HG02840 (cell line): Measurements from ENCODE around the gene PTPRK.

Experiments used
- ATAC-seq: cut with Tn5 transposase; IDR thresholded peaks from one replicate; pipeline ENCODE4 v1.9.1; 2021; ENCODE audit warnings: mild to moderate bottlenecking, moderate library complexity, moderate number of reproducible peaks; ENCODE audit not compliant: unreplicated experiment, low FRiP score

Gene PTPRK

DNA sequence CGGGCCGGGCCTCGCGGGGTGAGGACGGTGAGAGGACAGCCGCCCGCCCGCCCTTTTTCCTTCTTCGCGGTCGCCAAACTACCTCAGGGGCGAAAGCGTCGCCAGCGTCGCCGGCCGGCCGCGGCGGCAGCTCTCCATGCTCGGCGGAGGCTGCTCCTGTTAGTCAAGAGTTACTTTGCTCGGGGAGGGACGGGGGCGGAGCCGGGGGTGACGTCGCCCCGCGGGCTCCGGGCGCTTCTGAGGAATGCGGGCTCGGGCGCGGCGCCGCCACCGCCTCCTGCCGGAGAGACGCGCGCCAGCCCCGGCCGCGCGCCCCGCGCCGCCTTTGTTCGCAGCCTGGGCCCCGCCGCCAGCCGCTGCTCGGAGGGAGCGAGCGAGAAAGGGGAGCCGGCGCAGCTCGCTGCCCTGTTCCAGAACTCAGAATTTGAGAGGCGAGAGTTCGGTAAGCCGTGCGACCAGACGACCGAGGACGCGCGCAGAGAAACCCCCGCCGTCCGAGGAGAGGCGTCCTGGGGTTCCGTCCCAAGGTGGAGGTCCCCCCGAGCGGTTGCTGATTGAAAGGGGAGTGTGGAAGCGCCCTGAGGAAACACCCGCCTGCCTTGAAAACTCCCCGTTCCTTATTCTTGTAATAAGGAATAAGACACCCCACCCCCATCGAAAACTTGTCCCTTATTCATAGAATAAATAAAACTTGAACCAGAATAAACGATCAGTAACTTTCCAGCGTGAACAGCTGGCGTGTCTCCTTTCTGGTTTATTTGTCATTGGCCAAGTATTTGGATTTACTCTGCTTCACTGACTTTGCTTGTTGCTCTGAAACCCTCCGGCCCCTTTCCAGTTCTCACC, at the start of gene PTPRK:
Gene PTPRK (minus strand): TSS at position 164 of the 846 bp plus-strand sequence. CDS start 241 bp downstream, outside the sequence.
- peak; percentile 82 for ATAC-seq

DNA sequence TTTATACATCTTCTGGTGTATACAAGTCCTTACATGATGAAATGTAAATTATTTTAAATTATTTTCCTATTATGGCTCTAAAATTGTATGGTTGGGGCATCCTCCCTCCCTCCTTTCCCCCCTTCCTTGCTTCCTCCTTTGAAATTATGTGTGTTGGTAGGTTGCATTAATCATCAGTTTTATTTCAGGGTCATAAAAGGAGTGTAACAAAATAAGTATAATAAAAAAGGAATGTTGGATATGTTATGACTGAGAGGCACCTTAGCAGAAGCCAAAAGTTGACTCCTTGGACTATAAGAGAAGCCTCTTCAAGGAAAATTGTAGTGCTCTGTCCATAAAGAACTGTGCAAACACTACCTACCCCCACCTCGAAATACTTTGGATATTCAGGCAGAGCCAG, 46.6 kb upstream of the PTPRK start:
- no peak for ATAC-seq

DNA sequence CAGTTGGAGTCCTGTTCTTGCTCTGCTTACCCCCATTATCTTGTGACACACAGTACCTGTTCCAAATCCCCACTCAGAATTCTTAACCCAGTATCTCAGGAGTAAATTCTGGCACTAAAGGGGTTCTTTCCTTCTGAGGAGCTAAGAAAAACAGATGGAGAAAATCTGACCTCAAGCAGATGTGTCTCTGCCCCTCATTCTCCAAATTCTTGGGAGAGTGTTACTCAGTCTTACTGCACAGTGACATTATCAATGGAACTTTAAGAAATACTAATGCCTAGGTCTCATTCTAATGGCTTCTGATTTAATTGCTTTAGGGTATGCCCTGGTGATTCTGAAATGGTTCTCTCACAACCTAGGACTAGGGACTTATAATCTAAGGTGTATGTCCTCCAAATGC, 40.6 kb upstream of the PTPRK start:
- no peak for ATAC-seq

DNA sequence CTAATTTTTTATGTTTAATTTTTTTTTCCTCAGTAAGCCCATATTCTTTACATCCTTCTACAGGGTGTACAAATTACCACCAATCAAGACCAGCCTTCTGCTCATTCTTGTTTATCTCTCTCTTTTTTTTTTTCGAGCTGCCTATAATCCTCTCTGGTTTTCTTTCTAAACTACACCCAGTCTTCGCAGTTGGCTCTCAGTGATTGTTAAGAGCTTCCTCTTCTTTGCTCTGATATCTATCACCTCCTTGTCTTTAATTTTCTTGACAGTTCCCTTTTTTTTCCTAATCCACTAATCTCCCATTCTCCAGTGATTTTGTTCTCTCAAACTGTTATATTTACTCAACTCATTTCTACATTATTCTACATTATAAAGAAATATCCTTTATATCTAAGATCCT, 38.5 kb upstream of the PTPRK start:
- ATAC-seq = no peak

DNA sequence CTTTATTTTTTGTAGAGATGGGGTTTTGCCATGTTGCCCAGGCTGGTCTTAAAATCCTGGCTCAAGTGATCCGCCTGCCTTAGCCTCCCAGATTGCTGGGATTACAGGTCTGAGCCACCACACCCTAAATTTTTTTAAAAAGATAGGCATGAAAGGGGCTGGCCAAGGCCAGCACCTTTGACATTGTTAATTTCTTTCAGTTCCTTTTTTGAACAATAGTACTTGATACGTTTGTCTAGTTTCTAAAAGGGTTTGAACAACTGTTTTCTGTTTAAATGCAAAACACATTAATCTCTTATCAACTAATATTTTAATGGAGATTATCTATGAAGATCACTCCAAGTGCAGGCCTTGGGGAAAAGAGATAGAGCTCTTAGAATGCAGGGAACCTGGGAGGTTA, 37.6 kb upstream of the PTPRK start:
- ATAC-seq = no peak

DNA sequence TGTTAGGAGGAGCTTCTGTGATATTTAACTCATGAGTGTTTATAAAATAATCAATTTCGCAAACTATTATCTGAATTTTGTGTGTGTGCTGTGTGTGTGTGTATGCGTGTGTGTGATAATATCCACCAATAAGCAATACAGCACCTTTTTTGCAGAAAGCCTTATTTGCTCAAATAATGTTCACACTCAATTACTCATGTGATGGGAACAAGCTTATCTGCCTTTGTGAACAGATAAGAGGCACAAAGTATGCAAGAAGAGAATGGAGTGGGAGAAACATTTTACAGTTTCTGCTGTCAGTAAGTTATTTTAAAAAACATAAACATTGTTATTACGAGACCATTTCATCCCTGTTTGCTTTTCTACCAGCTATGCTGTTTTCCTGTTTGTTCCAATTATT, 36.7 kb upstream of the PTPRK start:
- no peak for ATAC-seq

DNA sequence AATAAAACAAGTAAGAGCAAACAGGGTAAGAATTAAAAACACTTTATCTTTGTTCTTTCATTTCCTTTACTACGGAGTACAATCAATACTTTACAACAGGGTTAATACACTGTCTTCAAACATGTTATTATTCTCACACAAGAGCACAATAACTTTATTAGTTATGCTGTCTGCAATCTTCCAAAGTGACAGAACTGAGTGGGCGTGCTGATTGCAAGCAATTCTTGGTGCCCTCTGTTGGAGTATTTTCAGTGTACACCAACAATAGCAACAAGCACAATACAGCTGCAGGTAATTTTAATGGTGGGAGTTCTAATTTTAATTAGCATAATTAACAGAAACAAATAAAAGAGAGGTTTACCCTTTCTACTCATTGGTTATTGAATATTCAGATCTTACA, 33.9 kb upstream of the PTPRK start:
- ATAC-seq = no peak

DNA sequence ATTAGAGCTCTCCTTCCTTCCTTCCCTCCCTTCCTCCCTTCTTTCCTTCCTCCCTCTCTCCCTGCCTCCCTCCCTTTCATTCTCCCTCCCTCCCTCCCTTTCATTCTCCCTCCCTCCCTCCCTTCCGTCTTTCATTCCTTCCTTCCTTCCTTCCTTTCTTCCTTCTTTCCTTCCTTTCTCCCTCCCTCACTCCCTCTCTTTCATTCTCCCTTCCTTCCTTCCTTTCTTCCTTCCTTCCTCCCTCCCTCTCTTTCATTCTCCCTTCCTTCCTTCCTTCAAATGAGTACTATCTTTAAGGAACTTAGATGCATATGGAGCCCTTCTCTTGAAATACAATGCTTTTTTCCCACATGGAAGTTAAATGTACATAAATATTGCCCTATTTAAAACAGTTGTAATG, 20.9 kb upstream of the PTPRK start:
- ATAC-seq = no peak

DNA sequence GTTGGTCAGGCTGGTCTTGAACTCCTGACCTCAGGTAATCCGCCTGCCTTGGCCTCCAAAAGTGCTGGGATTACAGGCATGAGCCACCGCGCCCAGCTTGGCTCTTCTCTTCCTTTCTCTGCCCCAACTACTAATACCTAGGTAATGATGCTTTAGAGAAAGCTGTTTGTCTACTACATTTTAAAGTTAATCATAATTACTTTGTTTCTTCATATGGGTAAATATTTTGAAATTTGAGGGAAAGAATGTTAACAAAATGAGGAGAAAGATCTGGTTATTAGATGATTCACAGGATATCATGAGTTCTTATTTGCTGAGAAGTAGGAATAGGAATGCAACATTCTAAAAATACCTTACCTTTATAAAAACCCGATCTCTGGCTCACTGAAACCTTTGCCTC, 18.4 kb upstream of the PTPRK start:
- ATAC-seq = no peak

DNA sequence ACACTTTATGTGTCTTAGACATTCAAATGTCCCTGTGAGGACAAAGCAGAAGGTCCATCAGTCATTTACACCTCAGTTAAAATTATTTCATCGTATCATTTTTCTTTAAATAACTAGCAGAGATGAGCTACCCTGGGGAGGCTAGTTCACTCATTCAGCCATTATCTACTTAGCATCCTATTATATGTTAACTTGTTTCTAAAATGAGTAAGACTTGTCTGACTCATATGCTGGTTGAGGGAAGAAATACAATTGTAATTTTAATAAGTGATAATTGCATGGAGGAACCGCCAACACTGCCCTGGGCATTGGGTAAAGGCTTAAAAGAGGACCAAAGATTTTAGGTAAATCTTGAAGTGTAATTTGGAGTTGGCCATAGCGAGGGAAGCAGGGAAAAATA, 12.4 kb upstream of the PTPRK start:
- no peak for ATAC-seq

DNA sequence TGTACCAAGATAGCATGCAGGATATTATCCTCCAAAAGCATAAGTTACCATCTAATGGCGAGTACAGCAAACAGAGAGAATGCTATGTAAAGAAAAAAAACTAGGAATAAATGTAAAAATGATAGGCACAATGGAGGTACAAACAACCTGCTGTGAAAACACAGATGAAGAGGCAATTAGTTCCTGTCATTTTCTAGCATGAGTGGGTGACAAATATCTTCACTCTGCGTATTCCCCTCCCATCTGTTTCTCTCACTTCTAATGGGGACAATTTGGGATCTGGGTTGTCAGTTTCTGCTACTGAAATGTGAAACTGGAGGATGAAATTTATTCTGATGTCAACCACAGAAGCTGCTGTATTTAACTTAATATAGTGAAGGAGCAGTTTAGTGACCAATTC, 11.7 kb upstream of the PTPRK start:
- ATAC-seq = no peak

DNA sequence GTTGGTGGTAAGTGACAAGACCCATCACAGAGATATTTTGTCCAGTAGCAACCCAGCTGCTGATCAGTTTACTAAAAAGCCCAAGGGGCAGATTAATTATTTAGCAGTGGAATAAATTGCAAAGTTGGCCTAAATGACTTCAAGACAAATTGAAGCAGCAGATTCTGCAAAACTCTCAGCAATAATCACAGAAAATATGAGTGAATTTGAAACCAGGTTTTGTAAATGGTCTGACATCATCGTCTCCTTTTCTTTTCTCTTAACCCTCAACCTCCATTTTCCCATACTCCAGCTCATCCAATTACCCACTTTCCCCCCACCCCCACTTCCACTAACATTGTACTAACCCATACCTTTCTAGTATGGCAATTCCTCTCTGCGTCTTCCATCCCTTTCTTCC, 11.3 kb upstream of the PTPRK start:
- ATAC-seq = no peak

DNA sequence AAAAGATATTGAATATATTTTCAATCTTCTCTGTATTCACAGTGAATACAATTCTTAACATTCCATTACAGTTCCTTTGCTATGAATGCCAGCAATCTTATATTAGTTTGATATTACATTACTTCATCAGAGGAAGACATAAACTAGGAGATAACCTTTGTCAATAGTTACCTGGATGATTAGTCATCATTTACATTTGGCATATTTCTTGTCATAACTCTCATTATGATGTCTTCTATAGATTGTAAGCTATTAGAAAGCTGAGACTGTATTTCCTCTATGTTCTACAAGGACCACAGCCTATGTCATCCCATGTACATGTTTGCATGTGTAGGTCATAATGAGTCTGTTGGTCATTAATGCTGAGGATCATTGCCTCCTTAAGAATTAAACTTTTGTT, 7.8 kb upstream of the PTPRK start:
- no peak for ATAC-seq

DNA sequence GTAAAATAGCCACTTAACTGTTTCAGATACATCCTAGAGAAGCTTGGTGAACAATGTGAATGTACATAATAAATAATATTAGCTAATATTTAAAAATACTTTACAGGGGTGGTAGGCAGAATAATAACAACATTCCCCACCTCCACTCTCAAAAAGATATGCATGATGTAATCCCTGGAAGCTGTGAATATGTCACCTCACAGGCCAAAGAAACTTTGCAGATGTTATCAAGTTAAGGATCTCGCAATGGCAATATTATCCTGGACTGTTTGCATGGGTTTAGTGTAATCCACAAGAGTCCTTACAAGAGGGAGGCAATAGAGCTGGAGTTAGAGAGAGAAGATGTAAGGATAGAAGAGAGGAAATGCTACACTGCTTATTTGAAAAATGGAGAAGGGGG, 7.0 kb upstream of the PTPRK start:
- no peak for ATAC-seq

DNA sequence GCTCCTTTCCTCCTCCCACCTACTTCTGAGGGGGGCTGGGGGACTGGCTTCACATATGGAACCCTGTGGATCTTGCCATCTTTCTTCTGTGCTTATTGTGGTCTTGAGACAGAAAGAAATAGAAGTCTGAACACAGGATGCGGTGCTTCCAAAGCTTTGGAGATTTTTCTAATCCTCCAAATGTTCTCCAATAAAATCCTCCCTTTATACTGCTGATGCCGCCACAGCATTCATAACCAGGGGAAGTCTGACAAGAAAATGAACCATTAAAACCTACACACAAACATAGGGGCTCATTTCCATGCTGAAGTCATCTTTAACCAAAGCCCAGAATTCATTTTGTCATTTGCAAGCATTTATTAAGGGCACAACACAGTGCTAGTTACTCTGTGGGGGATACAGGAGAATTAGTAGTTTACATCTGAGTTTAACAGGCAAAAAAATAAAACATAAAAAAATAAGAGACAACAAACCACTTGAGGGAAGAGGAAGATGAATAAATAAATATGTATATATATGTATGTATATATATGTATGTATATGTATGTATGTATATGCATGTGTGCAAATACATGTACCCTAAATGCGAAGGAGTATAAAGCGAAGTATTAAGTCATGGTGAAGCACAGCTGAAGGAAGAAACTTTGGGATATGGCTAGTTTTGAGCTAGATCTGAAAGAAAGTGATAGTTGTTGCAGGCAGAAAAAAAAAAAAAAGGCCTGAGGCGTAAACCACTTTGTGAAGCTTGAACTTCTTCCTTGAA, 5.9 kb upstream of the PTPRK start:
- ATAC-seq = no peak

DNA sequence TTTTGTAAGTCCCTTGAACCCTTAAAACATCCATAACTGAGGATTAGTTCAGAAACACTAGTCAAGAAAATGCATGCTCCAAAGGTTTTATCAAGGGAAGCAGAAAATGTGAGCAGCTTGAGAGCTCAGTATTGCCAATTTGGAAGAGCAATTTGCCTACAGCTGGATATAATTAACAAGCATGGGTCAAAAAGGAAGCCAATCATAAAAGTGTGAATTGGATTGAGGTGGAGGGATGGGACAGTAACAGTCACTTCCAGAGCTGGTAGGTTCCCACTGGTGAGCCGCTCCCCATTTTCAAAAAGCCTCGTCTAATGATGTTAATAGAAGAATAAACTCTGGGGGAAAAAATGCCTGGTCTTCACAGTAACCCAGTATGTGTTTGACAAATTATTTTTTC, 5.0 kb upstream of the PTPRK start:
- no peak for ATAC-seq

DNA sequence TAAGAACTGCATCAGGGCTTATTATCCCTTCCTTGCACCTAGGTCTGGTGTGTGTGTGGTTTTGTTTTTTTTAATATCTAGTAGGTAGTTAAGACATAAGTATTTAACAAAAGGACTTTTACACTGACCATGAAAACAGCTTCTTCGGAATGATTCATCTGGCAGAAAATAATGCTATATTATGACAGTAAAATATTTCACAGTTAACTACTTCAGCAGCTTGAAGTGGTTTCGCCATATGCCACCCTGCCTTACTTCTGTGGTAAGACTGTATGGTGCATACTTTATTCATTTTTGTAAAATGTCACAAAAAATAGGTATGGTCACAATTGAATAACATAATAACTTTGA, 858 bp upstream of the PTPRK start:
- no peak for ATAC-seq

DNA sequence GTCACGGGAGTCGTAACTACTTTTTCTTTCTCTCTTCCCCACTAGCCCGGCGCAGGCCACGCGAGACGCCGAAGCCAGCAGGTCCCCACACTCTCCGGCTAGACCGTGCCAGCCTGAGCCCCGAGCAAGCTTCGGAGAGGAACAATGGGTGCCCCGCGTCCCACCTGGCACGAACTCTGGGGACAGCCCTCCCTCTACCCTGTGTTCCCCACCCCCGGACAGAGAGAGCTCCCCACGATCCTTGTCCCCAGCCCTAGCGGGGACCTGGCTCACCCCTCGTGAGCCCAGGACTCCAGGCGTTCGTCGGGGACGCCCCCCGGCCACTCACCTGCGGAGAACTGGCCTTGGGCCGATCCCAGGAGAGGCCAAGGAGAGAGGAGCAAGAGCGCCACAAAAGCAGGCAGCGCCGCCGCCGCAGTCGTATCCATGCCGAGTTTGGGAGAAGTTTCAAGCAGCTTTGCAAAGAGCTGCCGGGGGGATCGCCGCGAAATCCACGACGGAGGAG, 416 bp downstream of the PTPRK start:
- peak; percentile 24 for ATAC-seq

DNA sequence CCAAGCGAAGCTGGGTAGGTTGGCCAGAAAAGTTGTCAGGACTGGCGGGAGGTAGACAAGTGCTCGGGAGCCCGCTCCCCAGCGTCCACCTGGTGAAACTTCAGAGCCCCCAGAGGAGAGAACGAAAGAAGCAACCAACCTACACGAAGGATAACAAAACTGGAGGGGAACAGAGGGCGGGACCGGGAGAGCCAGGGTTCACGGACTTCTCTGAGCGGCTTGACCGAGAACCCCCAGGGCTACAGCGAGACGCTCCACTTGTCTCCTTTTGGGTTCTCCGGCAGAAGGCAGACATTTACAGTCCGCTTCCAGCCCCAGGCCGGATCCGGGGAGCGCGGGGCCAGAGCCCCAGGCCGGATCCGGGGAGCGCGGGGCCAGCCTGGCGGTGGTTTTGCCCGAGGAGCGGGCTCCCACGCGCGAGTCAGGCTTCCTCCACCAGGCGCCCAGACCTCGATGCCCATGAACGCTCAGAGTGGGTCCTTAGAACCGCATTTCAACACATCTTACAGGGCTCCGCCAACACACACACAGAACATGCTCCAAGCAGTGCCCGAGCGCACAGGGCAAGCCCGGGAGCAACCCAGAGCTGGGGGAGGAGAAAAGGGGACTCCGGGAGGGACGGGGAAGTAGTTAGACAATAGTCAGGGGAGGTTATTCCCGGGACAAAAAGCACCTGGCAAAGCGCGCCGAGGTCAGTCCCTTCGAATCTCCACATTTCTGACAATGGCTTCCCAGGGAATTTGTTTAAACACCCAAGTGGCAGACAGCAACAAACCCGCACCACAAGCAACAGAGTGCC, 1.1 kb downstream of the PTPRK start:
- ATAC-seq = no peak

DNA sequence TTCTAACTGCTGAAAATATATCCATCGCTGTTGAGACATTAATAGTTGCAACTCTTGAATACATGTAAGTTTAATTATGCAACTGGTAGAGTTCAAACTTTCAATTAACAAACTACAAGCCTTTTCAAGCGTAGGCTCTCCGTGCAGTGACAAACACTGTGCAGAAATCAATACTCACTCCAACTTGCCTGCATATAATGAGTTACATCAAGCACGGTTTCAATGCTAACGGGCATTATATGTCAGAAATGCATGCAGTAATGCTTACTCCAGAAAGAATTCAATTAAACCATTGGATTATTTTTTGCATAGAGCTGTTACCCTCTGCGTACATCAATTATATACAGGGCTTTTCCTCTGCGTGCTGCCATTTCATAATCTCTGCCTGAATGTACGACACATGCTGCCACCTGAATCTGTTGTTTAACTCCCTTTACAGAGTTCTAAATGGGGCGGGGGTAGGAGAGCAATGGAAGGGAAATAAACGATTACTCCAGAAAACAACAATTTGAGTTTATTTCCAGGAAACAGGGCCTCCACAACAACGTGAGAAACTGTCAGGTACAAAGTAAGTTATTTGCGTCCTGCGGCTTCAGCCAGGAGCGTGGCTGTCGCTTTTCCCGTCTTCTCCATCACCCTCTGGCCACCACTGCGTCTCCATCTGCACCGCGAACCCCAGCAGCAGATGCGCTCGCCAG, 1.8 kb downstream of the PTPRK start:
- ATAC-seq = no peak
